Retina (tissue), 1 donor: Measurements from ENCODE around the gene DNAJC8.

ENCODE experiments used
- DNase-seq: peaks from one replicate; pipeline ENCODE4 v3.0.0-alpha.2; 2016

Gene DNAJC8, protein sequence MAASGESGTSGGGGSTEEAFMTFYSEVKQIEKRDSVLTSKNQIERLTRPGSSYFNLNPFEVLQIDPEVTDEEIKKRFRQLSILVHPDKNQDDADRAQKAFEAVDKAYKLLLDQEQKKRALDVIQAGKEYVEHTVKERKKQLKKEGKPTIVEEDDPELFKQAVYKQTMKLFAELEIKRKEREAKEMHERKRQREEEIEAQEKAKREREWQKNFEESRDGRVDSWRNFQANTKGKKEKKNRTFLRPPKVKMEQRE

DNA sequence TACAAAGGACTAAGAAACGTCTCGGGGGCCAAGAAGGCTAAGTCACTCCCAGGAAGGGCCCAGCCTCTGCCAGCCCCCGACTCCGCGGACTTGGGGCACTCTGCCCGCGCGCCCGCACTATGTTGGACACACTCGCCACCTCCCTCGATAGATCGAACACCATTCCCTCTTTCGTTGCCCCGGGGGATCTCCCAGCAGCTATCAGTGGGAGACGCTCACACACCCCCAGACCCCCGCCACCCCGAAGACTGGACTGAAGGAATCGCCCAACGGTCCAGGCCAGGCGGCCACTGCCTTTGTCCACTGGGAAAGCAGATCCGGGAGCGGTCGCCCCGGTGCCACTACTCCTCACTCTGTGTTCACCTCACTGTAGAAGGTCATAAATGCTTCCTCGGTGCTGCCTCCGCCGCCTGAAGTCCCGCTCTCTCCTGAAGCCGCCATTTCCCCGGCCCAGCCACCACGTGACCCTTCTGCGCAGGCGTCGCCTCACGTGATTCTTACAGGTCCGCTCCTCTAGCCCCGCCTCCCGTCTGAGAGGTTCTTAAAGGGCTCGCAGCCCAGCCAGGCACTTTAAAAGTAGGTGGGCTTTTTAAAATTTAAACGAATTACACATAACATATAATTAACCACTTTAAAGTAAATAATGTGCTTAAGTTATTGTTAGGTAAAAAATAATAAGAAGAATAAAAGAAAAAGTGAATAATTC is at the start of gene DNAJC8:
DNAJC8 (minus strand) TSS at position 472 of the 706 bp plus-strand sequence; CDS start at position 441, 31 bp downstream.
- peak; percentile 90 for DNase-seq

DNA sequence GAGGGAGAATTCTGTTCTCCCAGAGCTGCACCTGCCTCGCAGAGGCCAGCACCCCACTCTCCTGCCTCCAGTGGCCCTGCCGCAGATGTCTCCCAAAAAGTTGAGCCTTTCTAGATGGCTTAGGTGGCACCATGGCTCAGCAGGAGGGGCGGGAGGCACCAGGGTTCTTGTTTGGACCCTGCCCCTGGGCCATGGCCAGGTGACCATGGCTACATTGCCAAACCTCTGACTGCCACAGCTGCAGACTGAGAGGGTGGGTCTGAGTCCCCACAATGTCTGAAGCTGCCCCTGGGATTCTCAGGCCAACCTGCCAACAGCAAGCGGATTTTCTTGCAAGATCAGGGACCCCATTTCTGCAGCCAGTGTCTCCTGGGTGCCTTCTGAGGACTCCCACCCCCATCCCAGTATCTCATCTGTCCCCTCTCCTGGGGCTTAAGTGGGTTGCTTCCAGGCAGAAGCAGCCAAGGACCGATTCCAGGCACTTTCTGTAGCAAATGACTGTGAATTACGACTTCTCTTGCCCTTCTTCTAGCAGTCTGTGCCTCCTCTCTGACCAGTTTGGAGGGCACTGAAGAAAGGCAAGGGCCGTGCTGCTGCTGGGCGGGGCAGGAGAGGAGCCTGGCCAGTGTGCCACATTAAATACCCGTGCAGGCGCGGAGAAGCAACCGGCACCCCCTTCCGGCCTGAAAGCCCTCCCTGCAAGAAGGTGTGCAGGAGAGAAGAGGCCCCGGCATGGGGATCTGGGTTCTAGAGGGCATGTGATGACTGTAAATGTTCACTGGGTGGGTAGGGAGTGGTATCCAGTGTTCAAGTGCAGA is 49.0 kb upstream of the DNAJC8 start:
- DNase-seq, result no peak

DNA sequence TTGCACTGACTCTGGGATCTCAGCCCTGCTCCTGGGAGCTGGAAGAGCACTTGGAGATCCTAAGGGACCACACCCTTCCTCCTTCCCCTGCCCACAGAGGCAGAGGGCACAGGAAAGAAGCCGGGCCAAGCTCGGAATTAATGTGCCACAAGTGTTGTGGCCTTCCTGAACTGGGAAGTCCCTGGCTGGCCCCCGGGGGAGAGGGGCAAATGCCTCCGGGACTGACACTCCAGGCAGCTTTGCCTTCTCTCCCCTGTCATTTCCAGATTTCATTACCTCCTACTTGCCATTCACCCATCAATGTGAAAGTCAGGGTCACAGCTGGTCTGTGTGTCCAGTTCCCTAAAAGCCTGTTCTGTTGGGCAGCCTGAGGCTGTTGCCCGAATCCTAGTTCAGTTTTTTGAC is 48.1 kb upstream of the DNAJC8 start:
- DNase-seq, result no peak

DNA sequence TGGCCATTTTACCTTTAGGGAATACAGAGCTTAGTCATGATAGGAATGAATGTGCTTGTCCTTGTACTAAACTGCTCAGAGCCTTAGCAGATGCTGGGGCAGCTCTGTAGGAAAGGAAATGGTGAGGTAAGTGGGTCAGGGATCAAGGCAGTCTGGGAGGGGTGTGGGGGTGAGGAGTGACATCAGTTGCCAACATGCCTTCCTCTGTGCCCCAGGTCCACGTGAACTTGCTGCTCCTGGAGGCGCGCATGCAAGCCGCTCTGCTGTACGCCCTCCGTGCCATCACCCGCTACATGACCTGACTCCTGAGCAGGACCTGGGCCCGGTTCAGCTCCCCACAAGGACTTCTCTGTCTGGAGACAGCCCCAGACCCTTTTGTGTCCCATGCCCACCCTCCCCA is 47.7 kb upstream of the DNAJC8 start:
- no peak for DNase-seq

DNA sequence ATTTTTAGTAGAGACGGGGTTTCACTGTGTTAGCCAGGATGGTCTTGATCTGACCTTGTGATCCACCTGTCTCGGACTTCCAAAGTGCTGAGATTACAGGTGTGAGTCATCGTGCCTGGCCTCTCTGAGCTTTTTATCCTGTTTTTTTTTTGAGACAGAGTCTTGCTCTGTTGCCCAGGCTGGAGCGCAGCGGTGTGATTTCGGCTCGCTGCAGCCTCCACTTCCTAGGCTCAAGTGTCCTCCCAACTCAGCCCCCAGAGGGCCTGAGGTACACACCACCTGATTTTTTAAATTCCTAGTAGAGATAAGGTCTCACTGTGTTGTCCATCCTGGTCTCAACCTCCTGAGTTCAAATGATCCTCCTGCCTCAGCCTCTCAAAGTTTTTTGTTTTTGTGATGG is 46.9 kb upstream of the DNAJC8 start:
- DNase-seq, result no peak

DNA sequence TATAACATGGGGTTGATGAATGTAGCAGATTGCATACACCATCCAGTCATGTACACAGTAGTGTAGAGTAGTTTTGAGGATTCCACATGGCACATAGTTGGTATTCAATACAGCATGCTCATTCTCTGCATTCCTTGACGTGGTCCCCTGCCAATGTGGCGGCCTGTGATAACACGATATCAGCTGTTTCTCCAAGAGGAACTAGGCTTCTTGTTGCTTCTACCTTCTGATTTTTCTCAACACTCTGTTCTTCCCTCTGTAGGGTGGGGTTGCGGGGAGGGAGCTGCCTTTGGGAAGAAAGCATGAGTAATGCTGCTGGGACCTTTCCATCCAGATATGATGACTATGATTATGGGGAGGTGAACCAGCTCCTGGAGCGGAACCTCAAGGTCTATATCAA is 45.9 kb upstream of the DNAJC8 start:
- no peak for DNase-seq

DNA sequence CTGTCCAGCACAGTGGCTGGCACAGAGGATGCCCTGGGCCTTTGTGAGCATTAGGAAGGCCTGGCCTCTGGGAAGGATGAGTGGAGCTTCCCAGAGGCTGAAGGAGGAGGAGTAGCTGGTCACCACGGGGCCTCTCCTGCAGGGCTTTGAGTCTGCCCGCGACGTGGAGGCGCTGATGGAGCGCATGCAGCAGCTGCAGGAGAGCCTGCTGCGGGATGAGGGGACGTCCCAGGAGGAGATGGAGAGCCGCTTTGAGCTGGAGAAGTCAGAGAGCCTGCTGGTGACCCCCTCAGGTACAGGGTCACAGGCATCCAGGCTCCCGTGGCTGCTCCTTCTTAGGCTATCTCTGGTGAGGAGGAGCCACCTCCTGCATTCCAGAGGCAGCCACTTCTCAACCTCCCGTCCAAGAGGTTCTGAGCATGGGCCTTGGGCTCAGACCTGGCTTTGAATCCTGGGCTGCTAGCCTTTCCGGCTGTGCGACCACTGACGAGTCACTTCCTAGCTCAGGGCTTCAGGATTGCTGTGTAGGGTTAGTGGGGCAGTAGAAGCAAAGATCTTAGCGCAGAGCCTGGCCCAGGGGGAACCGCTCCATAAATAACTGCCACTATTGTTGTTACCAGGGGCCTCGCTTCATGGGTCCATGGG is 40.5 kb upstream of the DNAJC8 start:
- DNase-seq, result no peak

DNA sequence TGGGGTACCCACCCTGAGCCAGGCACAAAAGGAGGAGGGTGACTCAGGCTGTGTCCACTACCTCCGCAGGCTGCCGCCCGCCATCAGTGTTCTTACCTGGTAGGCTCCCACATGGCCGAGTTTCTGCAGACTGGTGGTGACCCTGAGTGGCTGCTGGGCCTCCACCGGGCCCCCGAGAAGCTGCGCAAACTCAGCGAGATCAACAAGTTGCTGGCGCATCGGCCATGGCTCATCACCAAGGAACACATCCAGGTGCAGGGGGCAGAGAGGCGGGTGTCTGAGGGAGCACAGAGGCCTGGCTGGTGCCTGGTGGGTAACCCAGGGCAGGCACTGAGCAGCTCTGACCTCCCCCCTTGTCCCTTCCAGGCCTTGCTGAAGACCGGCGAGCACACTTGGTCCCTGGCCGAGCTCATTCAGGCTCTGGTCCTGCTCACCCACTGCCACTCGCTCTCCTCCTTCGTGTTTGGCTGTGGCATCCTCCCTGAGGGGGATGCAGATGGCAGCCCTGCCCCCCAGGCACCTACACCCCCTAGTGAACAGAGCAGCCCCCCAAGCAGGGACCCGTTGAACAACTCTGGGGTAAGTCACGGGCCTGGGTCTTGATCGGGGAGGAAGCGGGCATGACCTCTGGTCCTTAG is 39.5 kb upstream of the DNAJC8 start:
- no peak for DNase-seq

DNA sequence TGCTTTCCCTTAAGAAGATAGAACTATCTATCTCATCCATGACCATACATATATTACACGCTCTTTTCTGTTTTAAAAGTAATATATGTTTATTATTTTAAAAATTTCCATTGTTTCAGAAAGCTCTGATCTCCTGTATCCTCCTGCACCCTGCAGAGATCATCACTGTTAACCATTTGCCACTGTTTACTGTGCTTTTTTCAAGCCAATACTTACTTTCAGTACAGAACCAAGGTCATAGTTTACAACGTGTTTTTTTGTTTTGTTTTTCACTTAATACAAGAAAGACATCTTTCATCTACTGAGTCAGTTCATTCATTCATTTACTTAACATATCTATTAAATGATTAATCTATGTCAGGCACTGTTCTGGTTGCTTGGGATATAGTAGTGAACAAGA is 36.7 kb upstream of the DNAJC8 start:
- no peak for DNase-seq

DNA sequence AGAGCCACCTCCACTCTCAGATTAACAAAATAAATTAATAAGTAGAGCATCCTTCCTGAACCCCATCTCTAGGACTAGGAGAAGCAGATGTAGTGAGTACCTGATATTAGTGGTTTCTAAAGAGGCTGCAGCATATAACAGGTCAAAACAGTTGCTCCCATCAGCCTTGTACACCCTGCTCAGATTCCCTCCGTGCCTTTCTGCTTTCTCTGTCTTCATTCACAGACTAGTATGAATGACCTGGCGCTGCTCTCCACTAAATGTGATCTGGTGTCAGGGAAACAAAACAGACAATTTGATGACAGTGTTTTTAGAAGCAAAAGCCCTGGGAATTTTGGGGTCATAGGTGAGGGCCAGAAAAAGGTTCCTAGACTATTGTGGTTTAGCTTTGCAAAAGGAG is 34.8 kb upstream of the DNAJC8 start:
- DNase-seq, result no peak

DNA sequence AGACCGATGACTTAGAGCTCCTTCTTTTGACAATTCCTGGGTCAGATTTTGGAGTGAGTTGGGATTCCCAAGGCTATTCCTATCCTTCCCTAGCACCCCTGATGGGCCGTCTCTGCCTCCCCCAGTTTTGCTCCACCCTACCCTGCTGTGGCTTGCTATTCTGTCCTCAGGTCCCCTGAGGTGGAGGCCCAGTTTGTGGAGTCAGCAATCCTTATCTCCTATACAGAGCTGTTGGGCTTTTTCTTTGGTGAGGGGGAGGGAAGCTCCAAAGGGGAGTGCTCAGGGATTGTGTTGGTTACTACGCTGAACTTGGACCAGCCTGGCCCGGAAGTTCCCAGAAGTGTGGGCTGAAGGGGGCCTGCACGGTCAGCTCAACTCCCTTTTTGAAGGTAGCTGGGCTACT is 34.1 kb upstream of the DNAJC8 start:
- no peak for DNase-seq

DNA sequence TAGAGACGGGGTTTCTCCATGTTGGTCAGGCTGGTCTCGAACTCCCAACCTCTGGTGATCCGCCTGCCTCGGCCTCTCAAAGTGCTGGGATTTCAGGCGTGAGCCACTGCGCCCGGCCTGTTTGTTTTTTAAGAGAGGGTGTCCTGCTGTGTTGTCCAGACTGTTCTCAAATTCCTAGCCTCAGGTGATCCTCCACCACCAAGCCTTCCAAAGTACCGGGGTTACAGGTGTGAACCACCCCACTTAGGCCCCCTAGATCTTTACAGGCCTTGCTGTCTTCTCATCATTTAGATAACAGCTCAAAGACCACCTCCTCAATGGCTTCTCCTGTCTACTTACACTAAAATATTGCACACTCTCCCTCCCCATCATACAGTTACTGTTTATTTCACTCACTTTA is 32.7 kb upstream of the DNAJC8 start:
- no peak for DNase-seq

DNA sequence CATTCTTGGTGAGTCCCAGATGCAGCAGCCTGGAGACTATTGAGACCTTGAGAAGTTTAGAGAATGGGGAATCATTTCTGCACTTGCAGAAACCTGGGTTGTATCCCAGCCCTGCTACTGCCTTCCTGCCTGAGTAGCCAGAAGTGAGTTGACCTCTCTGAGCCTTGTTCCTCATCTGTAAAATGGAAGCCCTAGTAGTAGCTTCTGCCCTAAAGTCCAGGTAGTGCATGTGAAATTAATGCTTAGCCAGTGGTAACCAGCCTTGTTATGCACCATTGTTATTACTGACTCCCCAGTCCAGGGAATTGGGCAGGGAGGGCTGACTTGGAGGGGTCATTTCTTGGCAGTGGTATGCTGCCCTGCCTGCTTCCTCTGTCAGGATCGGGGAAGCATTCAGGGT is 32.1 kb upstream of the DNAJC8 start:
- no peak for DNase-seq

DNA sequence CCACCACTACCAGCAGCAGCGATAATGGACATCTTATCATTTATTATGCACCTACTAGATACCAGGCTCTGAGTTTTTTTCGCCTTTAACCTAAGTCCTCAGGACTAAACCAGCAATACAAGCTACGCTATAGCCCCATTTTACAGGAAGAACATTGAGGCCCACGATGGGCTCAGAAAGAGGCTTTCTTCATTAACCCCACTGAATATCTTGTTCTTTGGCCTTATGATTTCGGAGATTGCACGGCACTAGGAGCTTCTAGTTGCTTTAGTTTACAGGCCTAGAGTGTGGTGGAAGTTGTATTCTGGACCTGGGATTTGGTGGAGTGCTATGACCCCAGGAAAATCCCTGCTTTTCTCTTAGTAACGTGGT is 28.0 kb upstream of the DNAJC8 start:
- no peak for DNase-seq

DNA sequence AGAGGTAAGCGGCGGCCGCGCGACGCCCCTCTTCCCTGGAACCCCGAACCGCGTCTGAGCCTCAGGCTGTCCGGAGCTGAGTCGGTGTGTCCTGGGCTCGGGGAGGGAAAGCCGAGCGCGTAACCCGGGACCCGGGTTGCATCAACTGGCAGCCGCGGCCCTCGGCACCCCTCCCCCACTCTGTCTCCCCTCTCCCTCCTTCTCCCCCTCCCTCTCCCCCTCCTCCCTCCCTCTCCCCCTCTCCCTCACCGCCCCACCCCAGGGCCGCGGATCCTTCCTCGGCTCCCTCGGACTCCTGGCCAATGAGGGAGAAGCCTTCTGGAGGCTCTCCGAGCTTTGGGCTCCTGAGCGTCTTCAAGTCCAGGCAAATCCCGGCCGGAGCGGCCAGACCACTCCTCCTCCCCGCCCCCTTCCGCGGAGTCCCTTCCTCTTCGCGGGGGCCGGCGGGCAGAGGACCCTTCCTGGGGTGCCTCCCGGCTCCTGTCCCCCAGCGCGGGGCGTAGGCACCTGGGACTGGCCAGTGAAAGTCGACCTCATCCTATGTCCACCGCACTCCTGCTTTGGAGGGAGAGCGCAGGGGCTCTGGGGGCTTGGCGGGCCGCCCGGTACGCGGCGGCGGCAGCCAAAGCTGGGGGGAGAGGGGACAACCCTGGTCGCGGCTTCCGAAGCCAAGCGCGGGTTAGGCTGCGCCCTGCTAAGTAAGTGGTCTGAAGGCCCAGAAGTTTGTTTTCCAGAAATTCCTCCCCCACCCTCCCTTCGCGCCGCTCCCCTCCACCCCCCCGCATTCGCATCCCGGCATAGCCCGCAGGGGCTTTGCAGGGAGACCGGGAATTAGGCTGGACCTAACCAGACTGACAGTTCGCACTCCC is 27.3 kb upstream of the DNAJC8 start:
- DNase-seq, result no peak

DNA sequence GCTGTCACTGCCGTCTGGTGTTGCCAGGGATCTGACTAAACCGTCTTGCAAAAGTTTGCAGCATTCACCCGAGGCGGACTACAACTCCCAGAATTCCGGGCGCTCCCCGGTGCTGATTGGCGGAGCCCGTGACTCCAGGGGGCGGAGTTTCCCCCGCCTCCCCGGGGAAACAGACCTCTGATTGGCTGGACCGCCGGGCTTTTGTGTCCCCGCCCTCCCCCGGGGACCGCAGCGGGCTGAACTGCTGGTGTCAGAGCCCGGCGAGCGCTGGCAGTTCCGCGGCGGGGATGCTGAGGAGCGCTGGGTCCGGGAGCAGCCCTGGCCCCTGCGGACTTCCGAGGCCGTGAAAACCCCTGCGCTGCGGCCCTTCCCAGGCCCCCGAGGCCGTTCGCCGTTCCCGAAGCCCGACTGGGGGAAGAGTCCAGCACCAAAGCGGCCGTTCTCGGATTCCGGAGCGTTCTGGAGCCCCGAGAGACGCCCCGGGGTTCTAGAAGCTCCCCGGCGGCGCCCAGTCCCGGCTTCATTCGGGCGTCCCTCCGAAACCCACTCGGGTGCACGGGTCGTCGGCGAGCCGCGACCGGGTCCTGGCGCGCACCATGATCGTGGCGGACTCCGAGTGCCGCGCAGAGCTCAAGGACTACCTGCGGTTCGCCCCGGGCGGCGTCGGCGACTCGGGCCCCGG is 26.6 kb upstream of the DNAJC8 start, which contains the start of gene SESN2:
SESN2 (plus strand) TSS at position 267 of the 682 bp plus-strand sequence; CDS start at position 597, 330 bp downstream.
- DNase-seq, result peak; percentile 98

DNA sequence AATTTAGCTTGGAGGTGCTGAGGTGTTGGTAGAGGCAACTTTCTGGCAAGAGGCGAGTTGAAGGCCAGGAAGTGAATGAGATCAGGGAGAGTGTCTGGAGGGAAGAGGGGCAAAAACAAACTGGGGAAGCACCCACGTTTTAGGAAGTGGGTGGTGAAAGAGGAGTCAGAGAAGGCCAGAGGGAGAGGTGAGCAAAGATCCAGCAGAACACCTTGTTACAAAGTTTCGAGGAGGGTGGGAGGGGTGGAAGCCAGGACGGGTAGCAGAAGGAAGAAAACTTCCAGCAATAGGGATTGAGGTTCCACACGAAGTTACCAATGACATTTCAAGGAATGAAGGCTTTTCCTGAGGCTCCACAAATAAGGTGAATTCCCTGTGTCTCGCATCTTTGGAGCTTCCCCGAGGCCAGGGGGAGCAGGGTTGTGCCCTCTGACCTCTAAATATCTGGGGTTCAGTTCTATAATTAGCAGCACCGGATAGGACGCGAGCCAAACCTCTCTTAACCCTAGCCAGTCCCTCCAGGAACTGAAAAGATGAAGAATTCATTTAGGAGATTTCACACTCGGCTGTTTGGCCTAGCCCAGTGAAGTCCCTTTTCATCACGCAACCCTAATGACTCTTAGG is 25.9 kb upstream of the DNAJC8 start:
- no peak for DNase-seq

DNA sequence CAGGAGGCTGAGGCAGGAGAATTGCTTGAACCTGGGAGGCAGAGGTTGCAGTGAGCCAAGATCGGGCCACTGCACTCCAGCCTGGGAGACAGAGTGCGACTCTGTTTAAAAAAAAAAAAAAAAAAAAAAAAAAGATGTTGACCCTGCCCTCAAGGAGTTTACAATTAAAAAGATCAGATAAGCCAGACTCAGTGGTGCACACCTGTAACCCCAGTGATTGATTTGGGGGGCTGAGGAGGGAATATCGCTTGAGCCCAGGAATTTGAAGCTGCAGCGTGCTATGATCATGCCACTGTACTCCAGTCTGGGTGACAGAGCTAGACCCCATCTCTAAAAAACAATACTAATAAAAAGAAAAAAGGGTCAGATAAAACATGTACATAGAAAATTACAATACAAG is 24.9 kb upstream of the DNAJC8 start:
- no peak for DNase-seq

DNA sequence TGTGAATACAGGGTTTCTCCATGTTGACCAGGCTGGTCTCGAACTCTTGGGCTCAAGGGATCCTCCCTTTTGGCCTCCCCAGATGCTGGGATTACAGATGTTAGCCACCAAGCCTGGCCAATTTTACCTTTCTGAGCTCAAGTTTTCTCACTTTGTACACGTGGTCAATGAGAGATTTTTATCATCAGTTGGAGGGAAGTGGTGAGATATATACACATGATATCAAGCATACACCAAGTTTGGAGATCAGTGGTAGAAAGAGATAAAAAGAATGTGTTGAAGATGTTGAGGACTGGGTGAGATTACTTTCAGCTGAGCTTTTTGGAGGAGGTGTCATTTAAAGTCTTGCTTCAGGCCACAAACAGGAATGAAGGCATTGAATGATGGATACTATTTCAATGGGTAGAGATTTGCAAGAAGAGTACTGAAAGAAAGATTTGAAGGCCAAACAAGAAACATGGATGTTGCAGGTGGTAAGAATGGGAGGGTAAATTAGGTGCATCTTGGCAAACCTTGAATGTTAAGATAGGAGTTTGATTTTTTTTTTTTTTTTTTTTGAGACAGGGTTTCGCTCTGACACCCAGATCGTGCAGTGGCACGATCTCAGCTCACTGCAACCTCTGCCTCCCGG is 23.5 kb upstream of the DNAJC8 start:
- no peak for DNase-seq

DNA sequence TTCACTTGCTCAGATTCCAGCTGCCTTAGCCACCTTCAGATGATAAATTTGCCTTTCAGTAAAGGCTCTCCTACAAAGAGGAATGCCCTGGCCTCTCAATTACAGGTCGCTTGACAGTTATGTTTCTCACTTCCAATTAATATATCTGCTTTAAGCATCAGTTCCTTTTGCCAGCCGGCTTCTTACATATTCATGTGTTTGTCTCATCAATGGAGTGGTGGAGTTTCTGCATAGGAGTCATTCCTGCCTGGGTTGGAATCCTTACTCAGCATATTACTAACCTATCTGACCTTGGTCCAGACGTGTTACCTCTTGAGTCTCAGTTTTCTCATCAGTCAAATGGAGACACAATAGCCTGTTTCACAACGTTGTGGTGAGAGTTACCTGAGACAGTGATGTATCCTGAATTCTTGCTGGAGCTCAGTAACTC is 17.1 kb upstream of the DNAJC8 start:
- DNase-seq, result no peak
